ENCODE measurements around the gene GRIP1.

Gene GRIP1

GRCh38 chr12:66665435-66665985 is 13.4 kb downstream of the GRIP1 start:
- Histone ChIP-seq H3K9me3 (ENCODE audit: control insufficient read depth, insufficient read depth, low read length) (no peaks in the 10 kb centered on the region), H3K4me1 (ENCODE audit: control insufficient read depth, insufficient read depth, low read length) (peaks cover 12% of the 10 kb centered on the region), H3K4me3 (ENCODE audit: low read depth, low read length) (no peak overlapping the region), H3K27ac (ENCODE audit: low read depth, low read length) (no peak overlapping the region), H3K9ac (ENCODE audit: low read depth, low read length) (no peak overlapping the region), H3K27me3 (ENCODE audit: control insufficient read depth, insufficient read depth, low read length) (no peaks in the 10 kb centered on the region), H3K36me3 (ENCODE audit: control insufficient read depth, insufficient read depth, low read length) (no peaks in the 10 kb centered on the region)

DNA sequence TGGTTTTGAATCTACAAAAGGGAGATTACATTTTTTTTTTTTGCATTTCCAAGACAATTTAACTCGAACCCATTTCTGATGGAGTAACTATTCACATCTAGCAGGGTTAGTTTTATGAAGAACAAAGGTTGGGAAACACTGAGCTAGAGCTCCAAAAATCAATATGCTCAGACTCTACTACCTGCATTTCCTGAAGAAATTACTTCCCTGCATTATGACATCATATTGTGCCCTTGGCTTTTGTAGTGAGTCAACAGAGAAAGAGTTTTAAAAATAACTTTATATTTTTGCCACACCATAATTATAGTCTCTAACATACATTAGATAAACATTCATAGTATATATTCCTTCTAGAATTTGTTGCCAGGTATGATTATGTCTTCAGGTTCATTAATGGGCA is 14.8 kb downstream of the GRIP1 start:
- Histone ChIP-seq H3K9me3 (ENCODE audit: control insufficient read depth, insufficient read depth, low read length) (no peaks in the 10 kb centered on the region), H3K27ac (ENCODE audit: low read depth, low read length) (no peak overlapping the region), H3K4me1 (ENCODE audit: control insufficient read depth, insufficient read depth, low read length) (peaks cover 14% of the 10 kb centered on the region), H3K9ac (ENCODE audit: low read depth, low read length) (no peak overlapping the region), H3K36me3 (ENCODE audit: control insufficient read depth, insufficient read depth, low read length) (no peaks in the 10 kb centered on the region), H3K27me3 (ENCODE audit: control insufficient read depth, insufficient read depth, low read length) (no peaks in the 10 kb centered on the region), H3K4me3 (ENCODE audit: low read depth, low read length) (no peak overlapping the region)

GRCh38 chr12:66663611-66664010 is 15.3 kb downstream of the GRIP1 start:
- no peak overlapping the region for H3K4me3 ChIP-seq (ENCODE audit: low read depth, low read length)

DNA sequence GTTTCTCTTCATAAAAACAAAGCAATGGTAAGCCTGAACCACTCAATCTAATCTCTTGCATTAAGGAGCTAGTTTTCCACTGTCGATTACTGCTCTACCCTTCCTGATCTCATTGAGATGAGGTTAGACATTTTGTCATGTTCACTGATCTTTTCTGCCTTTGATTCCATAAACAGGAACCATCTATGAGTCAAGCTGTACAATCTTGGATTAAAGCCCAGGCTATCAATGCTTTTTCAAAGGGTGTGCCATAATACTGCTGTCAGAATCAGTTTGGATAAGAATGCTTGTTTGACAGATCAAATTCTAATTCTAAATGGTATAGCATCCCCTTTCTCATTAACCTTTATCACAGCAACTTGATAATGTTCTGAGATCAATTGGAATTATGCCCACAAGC is 16.1 kb downstream of the GRIP1 start:
- no peaks in the 10 kb centered on the region for H3K36me3 ChIP-seq (ENCODE audit: control insufficient read depth, insufficient read depth, low read length)
- H3K4me3 ChIP-seq (ENCODE audit: low read depth, low read length), result no peak overlapping the region
- no peak overlapping the region for H3K27ac ChIP-seq (ENCODE audit: low read depth, low read length)
- no peaks in the 10 kb centered on the region for H3K9me3 ChIP-seq (ENCODE audit: control insufficient read depth, insufficient read depth, low read length)
- no peaks in the 10 kb centered on the region for H3K27me3 ChIP-seq (ENCODE audit: control insufficient read depth, insufficient read depth, low read length)
- no peak overlapping the region for H3K9ac ChIP-seq (ENCODE audit: low read depth, low read length)
- H3K4me1 ChIP-seq (ENCODE audit: control insufficient read depth, insufficient read depth, low read length), result peaks cover 9% of the 10 kb centered on the region

More at GRCh38 chr12:66663611-66664010, 15.3 kb downstream of the GRIP1 start:
- peaks cover 14% of the 10 kb centered on the region for H3K4me1 ChIP-seq (ENCODE audit: control insufficient read depth, insufficient read depth, low read length)
- H3K9ac ChIP-seq (ENCODE audit: low read depth, low read length), result no peak overlapping the region
- H3K27me3 ChIP-seq (ENCODE audit: control insufficient read depth, insufficient read depth, low read length), result no peaks in the 10 kb centered on the region
- no peak overlapping the region for H3K27ac ChIP-seq (ENCODE audit: low read depth, low read length)
- H3K36me3 ChIP-seq (ENCODE audit: control insufficient read depth, insufficient read depth, low read length), result no peaks in the 10 kb centered on the region
- no peaks in the 10 kb centered on the region for H3K9me3 ChIP-seq (ENCODE audit: control insufficient read depth, insufficient read depth, low read length)

DNA sequence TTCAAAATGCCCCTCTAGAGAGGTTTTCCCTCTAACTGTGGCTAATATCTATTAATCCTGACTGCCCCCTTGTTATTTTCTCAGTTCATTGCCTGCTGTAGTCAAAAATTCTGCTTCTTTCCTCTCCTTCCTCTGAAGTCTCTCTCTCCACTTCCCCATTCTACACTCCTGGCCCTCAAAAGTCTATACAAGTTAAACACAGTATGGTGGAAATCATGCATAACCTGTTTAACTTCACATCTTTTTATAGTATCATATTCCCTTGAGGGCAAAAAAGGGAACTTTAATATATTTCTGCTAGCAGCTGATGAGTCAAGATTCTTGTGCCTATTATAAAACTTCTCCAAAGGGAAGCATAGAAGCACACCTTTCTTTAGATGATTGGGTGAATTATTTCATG is 16.7 kb downstream of the GRIP1 start:
- H3K27ac ChIP-seq (ENCODE audit: low read depth, low read length), result no peak overlapping the region
- no peaks in the 10 kb centered on the region for H3K9me3 ChIP-seq (ENCODE audit: control insufficient read depth, insufficient read depth, low read length)
- no peaks in the 10 kb centered on the region for H3K36me3 ChIP-seq (ENCODE audit: control insufficient read depth, insufficient read depth, low read length)
- H3K27me3 ChIP-seq (ENCODE audit: control insufficient read depth, insufficient read depth, low read length), result no peaks in the 10 kb centered on the region
- H3K4me3 ChIP-seq (ENCODE audit: low read depth, low read length), result no peak overlapping the region
- no peak overlapping the region for H3K9ac ChIP-seq (ENCODE audit: low read depth, low read length)
- H3K4me1 ChIP-seq (ENCODE audit: control insufficient read depth, insufficient read depth, low read length), result peaks cover 4% of the 10 kb centered on the region; the same call in 1 of the 2 replicates

- no peak overlapping the region for H3K9ac ChIP-seq (ENCODE audit: low read depth, low read length)
- no peaks in the 10 kb centered on the region for H3K27me3 ChIP-seq (ENCODE audit: control insufficient read depth, insufficient read depth, low read length)
- no peaks in the 10 kb centered on the region for H3K36me3 ChIP-seq (ENCODE audit: control insufficient read depth, insufficient read depth, low read length)
- H3K9me3 ChIP-seq (ENCODE audit: control insufficient read depth, insufficient read depth, low read length), result no peaks in the 10 kb centered on the region
- H3K4me1 ChIP-seq (ENCODE audit: control insufficient read depth, insufficient read depth, low read length), result 0 out of 2 replicates have a peak, but pooled peaks cover 2% of the 10 kb centered on the region
- no peak overlapping the region for H3K4me3 ChIP-seq (ENCODE audit: low read depth, low read length)
- no peak overlapping the region for H3K27ac ChIP-seq (ENCODE audit: low read depth, low read length)
Observed at GRCh38 chr12:66661357-66661756, 17.5 kb downstream of the GRIP1 start.

DNA sequence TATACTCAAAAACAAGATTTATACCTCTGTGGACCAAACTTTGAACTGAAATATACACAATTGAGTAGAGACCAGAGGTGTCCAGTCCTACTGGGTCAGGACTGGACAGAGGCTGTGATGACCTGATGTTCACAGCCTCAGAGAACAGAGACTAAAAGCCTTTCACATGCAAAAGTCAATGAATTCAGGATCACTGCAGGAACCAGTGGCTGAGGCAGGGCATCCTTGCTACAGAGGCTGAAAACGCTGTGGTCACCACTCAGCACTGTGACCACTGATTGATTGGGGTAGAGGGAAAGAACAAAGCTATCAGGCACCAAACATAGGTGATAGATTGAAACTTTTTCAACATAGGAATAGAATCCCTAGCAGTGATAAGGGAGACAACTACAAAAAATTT is 25.1 kb downstream of the GRIP1 start:
- H3K9me3 ChIP-seq (ENCODE audit: control insufficient read depth, insufficient read depth, low read length), result no peaks in the 10 kb centered on the region
- no peak overlapping the region for H3K27ac ChIP-seq (ENCODE audit: low read depth, low read length)
- H3K4me1 ChIP-seq (ENCODE audit: control insufficient read depth, insufficient read depth, low read length), result peaks cover 18% of the 10 kb centered on the region
- no peaks in the 10 kb centered on the region for H3K27me3 ChIP-seq (ENCODE audit: control insufficient read depth, insufficient read depth, low read length)
- H3K9ac ChIP-seq (ENCODE audit: low read depth, low read length), result no peak overlapping the region
- H3K36me3 ChIP-seq (ENCODE audit: control insufficient read depth, insufficient read depth, low read length), result no peaks in the 10 kb centered on the region
- no peak overlapping the region for H3K4me3 ChIP-seq (ENCODE audit: low read depth, low read length)

GRCh38 chr12:66648033-66648735 is 30.7 kb downstream of the GRIP1 start:
- no peaks in the 10 kb centered on the region for H3K9me3 ChIP-seq (ENCODE audit: control insufficient read depth, insufficient read depth, low read length)
- 0 out of 2 replicates have a peak, but pooled peaks cover 4% of the 10 kb centered on the region for H3K4me1 ChIP-seq (ENCODE audit: control insufficient read depth, insufficient read depth, low read length)
- H3K27ac ChIP-seq (ENCODE audit: low read depth, low read length), result no peak overlapping the region
- no peaks in the 10 kb centered on the region for H3K27me3 ChIP-seq (ENCODE audit: control insufficient read depth, insufficient read depth, low read length)
- H3K9ac ChIP-seq (ENCODE audit: low read depth, low read length), result no peak overlapping the region
- no peak overlapping the region for H3K4me3 ChIP-seq (ENCODE audit: low read depth, low read length)
- H3K36me3 ChIP-seq (ENCODE audit: control insufficient read depth, insufficient read depth, low read length), result no peaks in the 10 kb centered on the region

- H3K9ac ChIP-seq (ENCODE audit: low read depth, low read length), result no peak overlapping the region
Observed at GRCh38 chr12:66647034-66647691, 31.7 kb downstream of the GRIP1 start.

DNA sequence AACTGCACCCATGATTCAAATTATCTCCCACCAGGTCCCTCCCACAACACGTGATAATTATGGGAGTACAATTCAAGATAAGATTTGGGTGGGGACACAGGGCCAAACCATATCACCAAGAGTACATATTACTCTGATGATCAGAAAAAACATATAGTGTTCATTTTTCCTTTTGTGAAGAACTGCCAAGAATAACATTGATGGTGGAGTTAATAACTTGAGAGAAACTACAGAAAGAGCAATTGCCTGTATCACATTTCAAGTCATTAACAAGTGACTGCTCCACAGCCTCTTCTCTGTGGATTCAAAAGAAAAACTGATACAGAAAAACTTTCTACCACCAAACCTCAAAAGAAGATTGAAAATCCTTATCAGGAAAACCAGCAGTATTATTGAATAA is 34.7 kb downstream of the GRIP1 start:
- H3K4me1 ChIP-seq (ENCODE audit: control insufficient read depth, insufficient read depth, low read length), result no peaks in the 10 kb centered on the region
- no peaks in the 10 kb centered on the region for H3K36me3 ChIP-seq (ENCODE audit: control insufficient read depth, insufficient read depth, low read length)
- no peak overlapping the region for H3K9ac ChIP-seq (ENCODE audit: low read depth, low read length)
- H3K9me3 ChIP-seq (ENCODE audit: control insufficient read depth, insufficient read depth, low read length), result no peaks in the 10 kb centered on the region
- no peaks in the 10 kb centered on the region for H3K27me3 ChIP-seq (ENCODE audit: control insufficient read depth, insufficient read depth, low read length)
- H3K27ac ChIP-seq (ENCODE audit: low read depth, low read length), result no peak overlapping the region
- no peak overlapping the region for H3K4me3 ChIP-seq (ENCODE audit: low read depth, low read length)

More at GRCh38 chr12:66647034-66647691, 31.7 kb downstream of the GRIP1 start:
- Histone ChIP-seq H3K27ac (ENCODE audit: low read depth, low read length) (no peak overlapping the region), H3K9me3 (ENCODE audit: control insufficient read depth, insufficient read depth, low read length) (no peaks in the 10 kb centered on the region), H3K27me3 (ENCODE audit: control insufficient read depth, insufficient read depth, low read length) (no peaks in the 10 kb centered on the region), H3K4me3 (ENCODE audit: low read depth, low read length) (no peak overlapping the region), H3K4me1 (ENCODE audit: control insufficient read depth, insufficient read depth, low read length) (0 out of 2 replicates have a peak, but pooled peaks cover 3% of the 10 kb centered on the region), H3K36me3 (ENCODE audit: control insufficient read depth, insufficient read depth, low read length) (no peaks in the 10 kb centered on the region)

Data from HUES48 (cell line).